Activated CD4-positive, alpha-beta memory T cell treated with anti-CD3 and anti-CD28 coated beads, Interleukin-2, amount 10 ng/mL, durations not matched to agents 7 days and 5 days (primary cell): Measurements from ENCODE around the gene CCR5. TPM values are rescaled to one million over a fixed set of nuclear protein-coding genes. Genes with fewer than 3 reads are reported as not detected.
"Not testable (repeated sequence)": the region's sequence is repeated elsewhere in the genome, so short reads cannot be mapped to it uniquely, and the experiment has no call there.

ENCODE experiments used
- CTCF ChIA-PET: fragments of 350-600 bp; sonication (Branson Sonifier 250); formaldehyde crosslinking; loops from one replicate; lab custom pipeline; 2021; ENCODE audit warnings: antibody characterized with exemption, inconsistent platforms; lab: Charles Lee
- POLR2A ChIA-PET: fragments of 350-600 bp; sonication (Branson Sonifier 250); formaldehyde crosslinking; loops from one replicate; lab custom pipeline; 2021; ENCODE audit warnings: antibody characterized with exemption; lab: Charles Lee
- DNase-seq: peaks from one replicate; pipeline ENCODE4 v3.0.0-alpha.2; 2020
- H3K27ac Mint-ChIP-seq: one replicate; pipeline ENCODE4 v1.8.0; 2021; ENCODE audit warnings: mild to moderate bottlenecking, mixed read lengths
- H3K27me3 Mint-ChIP-seq: one replicate; pipeline ENCODE4 v1.8.0; 2021; ENCODE audit warnings: mixed read lengths
- H3K36me3 Mint-ChIP-seq: one replicate; pipeline ENCODE4 v1.8.0; 2021; ENCODE audit warnings: low read depth, mixed read lengths
- H3K4me1 Mint-ChIP-seq: one replicate; pipeline ENCODE4 v1.8.0; 2021; ENCODE audit warnings: mixed read lengths
- H3K4me3 Mint-ChIP-seq: one replicate; pipeline ENCODE4 v1.8.0; 2021; ENCODE audit warnings: mild to moderate bottlenecking, mixed read lengths
- H3K9me3 Mint-ChIP-seq: one replicate; pipeline ENCODE4 v1.8.0; 2021; ENCODE audit warnings: mixed read lengths
- total RNA-seq, 2 experiments: library from RNA; stranded (reverse); gene quantifications; one replicate each; pipeline ENCODE4 v1.2.3, GENCODE V29; 2021

Gene CCR5
- total RNA-seq, 2 experiments from 2014 or later = 80.2 to 85.3 TPM

DNA sequence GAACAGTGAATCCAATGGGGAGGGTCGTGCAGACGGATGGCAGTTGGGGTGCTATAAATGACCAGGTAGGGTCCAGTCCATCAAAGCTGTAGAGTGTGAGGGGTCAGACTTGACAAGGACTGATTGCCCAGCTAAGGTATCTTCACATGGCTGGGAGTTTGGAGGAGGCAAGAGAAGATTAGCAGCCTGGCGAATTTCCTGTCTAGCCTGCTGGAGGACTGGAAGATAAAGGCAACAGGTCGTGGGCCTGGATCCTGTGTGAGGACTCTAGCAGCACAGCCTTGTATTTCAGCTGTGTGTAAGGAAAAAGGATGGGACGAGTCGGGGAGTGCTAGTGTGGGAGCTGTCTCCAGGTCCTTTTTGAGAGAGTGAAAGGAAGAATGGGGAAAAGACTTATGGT, 18.6 kb downstream of the CCR5 start:
- DNase-seq = no peak
- H3K4me3 Mint-ChIP-seq = no peak overlapping the region
- peaks cover 4% of the 10 kb centered on the region for H3K36me3 Mint-ChIP-seq
- POLR2A ChIA-PET = no interaction called here
- peaks cover 22% of the 10 kb centered on the region for H3K4me1 Mint-ChIP-seq
- no peaks in the 10 kb centered on the region for H3K9me3 Mint-ChIP-seq
- H3K27ac Mint-ChIP-seq = no peak overlapping the region
- H3K27me3 Mint-ChIP-seq = peaks cover 13% of the 10 kb centered on the region
- CTCF ChIA-PET = no interaction called here

DNA sequence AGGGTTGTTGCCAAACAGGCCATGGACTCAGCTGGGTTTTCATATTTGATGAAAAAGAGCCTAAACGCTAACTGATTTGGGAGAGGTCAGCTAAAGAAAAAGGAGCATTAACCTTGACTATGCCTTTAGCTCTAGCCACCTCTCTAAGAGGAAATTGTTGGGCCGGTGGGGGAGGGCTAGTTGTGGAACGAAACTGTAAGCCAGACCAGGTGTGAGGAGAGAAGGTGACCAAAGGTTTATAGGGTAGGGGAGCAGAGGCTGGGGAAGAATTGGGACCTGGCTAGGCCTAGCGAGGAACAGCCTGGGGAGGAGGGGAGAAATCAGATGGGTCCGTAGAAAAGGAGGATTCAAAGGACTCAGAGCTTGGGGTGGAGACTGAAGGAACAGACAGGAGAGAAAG, 20.8 kb downstream of the CCR5 start:
- H3K9me3 Mint-ChIP-seq, H3K4me3 Mint-ChIP-seq, POLR2A ChIA-PET, H3K36me3 Mint-ChIP-seq, DNase-seq, CTCF ChIA-PET, H3K27ac Mint-ChIP-seq: not testable (repeated sequence)
- peaks cover 12% of the 10 kb centered on the region for H3K27me3 Mint-ChIP-seq
- peaks cover 16% of the 10 kb centered on the region for H3K4me1 Mint-ChIP-seq

DNA sequence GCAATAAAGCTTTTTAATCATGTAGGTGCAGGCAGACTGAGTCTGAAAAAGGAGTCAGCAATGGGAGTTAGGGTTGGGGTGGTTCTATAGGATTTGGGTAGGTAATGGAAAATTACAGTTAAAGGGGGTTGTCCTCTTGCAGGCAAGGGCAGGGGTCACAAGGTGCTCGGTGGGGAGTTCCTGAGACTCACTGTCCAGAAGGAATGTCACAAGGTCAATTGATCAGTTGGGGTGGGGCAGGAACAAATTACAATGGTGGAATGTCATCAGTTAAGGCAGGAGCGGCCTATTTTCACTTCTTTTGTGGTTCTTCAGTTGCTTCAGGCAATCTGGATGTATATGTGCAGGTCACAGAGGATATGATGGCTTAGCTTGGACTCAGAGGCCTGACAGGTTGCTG, 22.3 kb downstream of the CCR5 start:
- Mint-ChIP-seq H3K36me3 (no peaks in the 10 kb centered on the region), H3K4me3 (no peak overlapping the region), H3K27me3 (peaks cover 12% of the 10 kb centered on the region), H3K4me1 (peaks cover 23% of the 10 kb centered on the region), H3K27ac (no peak overlapping the region), H3K9me3 (no peaks in the 10 kb centered on the region)
- DNase-seq = no peak
- ChIA-PET CTCF (no interaction called here), POLR2A (no interaction called here)

DNA sequence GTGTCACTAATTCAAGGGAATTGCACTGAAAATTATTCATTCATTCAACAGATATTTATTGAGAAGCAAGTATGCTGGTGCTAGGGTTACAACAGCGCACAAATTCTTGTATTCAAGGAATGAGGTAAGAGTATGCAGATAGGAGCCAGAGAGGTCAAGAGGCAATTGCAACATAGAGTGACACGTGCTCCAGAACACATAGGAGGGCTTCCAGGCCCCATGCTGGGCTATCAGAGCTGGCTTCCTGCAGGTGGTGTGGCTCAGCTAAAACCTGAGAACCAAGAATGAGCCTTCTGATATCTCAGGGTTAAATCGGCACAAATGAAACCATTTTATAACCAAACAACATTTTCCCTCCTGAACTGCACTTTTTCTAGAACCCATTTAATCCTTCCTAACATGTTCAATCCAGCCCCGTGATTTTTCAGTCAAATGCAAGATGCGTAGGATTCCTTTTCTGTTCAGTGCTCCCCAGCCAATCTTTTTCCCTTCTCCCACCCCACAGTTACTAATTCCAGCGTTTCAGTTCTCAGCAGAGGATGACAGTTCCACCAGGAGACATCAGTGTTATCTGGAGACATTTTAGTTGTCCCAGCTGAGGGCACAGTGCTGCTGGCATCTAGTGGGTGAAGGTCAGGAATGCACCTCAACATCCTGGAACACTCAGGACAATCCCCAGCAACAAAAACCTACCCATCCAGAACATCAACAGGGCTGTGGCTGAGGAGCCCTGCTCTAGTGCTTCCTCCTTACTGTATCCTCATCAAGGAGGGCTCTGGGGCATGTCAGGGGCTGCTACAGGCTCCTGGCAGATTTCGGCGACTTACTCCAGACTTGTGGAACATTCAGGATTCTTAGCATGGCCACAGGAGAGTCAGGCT, 23.0 kb downstream of the CCR5 start:
- ChIA-PET CTCF (no interaction called here), POLR2A (no interaction called here)
- DNase-seq = no peak
- Mint-ChIP-seq H3K27me3 (peaks cover 12% of the 10 kb centered on the region), H3K36me3 (no peaks in the 10 kb centered on the region), H3K4me1 (peaks cover 23% of the 10 kb centered on the region), H3K9me3 (no peaks in the 10 kb centered on the region), H3K4me3 (no peak overlapping the region), H3K27ac (no peak overlapping the region)

DNA sequence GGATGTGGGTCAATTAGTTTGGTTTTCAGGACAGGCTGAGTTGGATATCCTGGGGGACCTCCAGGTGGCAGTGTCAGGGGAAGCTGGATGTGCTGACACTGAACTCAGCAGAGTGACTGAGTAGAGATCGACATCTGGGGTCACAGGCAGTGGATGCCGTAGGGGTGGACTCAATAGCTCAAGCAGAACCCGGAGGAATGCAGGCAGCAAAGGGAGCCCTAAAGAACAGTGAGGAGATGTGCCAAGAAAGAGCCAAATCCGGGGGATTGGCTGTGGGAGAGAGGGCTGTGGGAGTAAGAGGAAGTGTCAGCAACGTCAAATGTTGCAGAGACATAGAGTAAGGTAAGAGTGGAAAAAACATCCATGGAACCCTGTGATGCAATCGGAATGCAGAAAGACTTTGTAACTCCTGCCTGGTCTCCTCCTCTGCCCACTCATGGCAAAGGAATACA, 24.5 kb downstream of the CCR5 start:
- no peak for DNase-seq
- Mint-ChIP-seq H3K4me3 (no peak overlapping the region), H3K4me1 (peaks cover 23% of the 10 kb centered on the region), H3K9me3 (no peaks in the 10 kb centered on the region), H3K36me3 (no peaks in the 10 kb centered on the region), H3K27ac (no peak overlapping the region), H3K27me3 (peaks cover 12% of the 10 kb centered on the region)
- ChIA-PET CTCF (no interaction called here), POLR2A (no interaction called here)

DNA sequence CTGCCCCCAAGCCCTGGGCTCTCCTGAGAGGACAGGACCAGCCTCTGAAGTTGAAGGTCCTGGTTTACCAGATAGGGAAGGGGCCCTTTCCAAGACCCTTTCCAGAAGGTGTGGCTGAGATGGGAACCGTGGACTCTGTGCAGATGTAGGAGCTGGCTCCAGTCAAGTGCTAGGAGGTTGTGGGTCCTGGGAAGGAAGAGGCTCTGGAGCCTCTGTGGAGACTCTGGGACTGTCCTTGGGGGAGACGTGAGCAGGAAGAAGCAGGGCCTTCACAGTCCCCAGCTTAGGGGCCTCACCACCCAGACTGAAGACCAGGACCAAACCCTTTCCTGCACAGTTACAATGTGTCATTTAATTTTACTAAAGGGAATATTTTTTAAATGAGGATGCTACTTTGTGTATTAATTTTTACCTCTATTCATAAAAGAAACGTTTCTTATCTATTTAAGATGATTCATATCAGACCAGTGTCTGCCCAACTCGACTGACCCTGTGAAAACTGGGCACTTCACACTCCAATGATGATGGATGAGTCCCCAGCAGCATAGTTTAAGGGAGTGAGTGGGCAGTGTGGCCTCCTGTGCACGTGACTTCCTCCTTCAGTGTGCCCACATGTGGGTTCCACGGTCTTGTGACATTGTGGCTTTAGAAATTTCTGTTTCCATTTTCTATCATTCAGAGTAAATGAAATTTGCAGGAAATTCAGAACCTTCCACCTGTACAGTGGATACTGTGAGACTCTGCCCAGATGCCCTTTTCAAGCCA, 25.2 kb downstream of the CCR5 start:
- H3K27me3 Mint-ChIP-seq = peaks cover 12% of the 10 kb centered on the region
- ChIA-PET CTCF (no interaction called here), POLR2A (no interaction called here)
- no peak for DNase-seq
- H3K9me3 Mint-ChIP-seq = no peaks in the 10 kb centered on the region
- H3K4me1 Mint-ChIP-seq = peaks cover 23% of the 10 kb centered on the region
- H3K27ac Mint-ChIP-seq = no peak overlapping the region
- no peak overlapping the region for H3K4me3 Mint-ChIP-seq
- no peaks in the 10 kb centered on the region for H3K36me3 Mint-ChIP-seq

DNA sequence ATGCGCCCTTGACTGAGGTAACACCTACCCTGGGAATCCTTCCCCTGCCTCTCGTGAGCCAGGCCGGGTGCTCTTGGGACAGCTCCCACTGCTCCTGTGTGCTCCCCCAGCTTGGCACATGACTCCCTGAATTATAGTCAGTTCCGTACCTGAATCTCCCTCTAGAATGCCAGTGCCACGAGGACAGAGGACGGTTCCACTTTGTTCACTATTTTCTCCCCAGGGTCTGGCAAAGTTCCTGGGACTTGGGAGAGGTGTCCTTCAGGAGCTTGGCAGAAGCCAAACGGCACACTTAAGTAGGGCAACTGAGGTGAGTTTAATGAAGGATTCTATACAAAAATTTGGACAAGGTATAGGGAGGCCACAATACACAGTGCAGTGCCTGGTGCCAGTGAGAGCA, 26.4 kb downstream of the CCR5 start:
- Mint-ChIP-seq H3K27ac (no peak overlapping the region), H3K4me3 (no peak overlapping the region), H3K4me1 (peaks cover 23% of the 10 kb centered on the region), H3K27me3 (peaks cover 12% of the 10 kb centered on the region), H3K9me3 (no peaks in the 10 kb centered on the region), H3K36me3 (no peaks in the 10 kb centered on the region)
- no peak for DNase-seq
- CTCF ChIA-PET = no interaction called here
- POLR2A ChIA-PET = interaction anchor here (1.1 kb wide), 1 partner anchor 27 kb away, joined by 3 read pairs; no protein-coding TSS in a partner anchor

DNA sequence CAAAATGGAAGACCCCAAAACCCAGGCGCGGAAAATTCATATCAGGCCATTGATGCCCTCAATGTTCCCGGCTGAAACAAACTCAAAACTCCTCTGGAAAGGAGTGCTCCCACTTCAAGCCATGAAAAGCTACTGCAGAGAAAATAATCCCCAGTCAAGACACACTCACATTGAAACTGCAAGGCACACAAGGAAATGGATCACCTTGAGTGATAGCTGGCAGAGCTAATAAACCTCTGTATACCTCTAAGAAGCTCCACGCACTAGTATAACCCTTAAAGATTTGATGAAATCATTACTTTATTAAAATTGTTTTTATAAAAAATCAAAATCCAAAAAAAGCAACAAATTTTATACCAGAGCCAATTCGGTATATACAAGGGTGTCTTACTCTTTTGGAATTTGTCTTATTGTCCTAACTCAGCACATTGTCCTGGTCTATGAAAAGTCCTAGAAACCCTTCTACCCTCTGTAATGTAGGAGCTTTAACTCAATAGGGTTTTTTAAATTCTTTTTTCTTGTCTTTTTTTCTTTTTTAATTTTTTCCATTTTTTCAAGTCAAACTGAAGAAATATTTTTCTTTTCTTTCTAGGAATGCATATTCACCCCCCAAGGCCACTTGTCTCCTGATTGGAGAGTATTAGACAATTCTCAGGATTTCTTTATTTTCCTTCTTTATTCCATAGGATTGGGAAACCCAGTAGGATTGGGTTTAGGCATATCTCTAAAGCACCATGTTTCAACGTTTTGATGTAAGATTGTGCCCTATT, 27.6 kb downstream of the CCR5 start:
- no peak overlapping the region for H3K27ac Mint-ChIP-seq
- POLR2A ChIA-PET = interaction anchor here (1.1 kb wide), 1 partner anchor 29 kb away, joined by 3 read pairs; no protein-coding TSS in a partner anchor
- H3K4me1 Mint-ChIP-seq = peaks cover 23% of the 10 kb centered on the region
- CTCF ChIA-PET = interaction anchor here (1.0 kb wide), 1 partner anchor 319 kb away, joined by 4 read pairs; no protein-coding TSS in a partner anchor
- peaks cover 16% of the 10 kb centered on the region for H3K27me3 Mint-ChIP-seq
- H3K4me3 Mint-ChIP-seq = no peak overlapping the region
- no peak for DNase-seq
- peaks cover 4% of the 10 kb centered on the region for H3K9me3 Mint-ChIP-seq
- peaks cover 2% of the 10 kb centered on the region for H3K36me3 Mint-ChIP-seq

DNA sequence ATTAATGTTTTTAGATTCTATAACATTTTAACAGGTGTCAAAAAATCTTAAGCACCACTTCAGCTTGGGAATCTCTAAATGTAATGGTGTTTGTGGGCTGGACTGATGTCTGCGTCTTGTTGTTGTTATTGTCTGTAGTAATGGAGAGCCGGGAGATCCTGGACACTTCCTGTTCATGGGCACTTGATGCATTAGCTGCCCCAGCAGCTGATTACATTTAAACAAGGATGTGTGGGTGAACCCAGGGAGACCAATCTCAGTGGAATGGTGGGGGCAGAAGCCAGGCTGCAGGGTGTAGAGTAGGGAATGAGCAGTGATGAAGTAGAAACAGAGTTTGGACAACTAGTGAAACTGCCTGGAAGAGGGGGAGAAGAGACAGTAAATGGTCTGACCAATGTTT, 28.4 kb downstream of the CCR5 start:
- Mint-ChIP-seq H3K9me3 (peaks cover 4% of the 10 kb centered on the region), H3K27ac (no peak overlapping the region), H3K27me3 (peaks cover 19% of the 10 kb centered on the region), H3K36me3 (peaks cover 2% of the 10 kb centered on the region), H3K4me1 (peaks cover 19% of the 10 kb centered on the region), H3K4me3 (no peak overlapping the region)
- POLR2A ChIA-PET = no interaction called here
- DNase-seq = no peak
- CTCF ChIA-PET = interaction anchor here (1.0 to 1.8 kb wide), 4 partner anchors 16 to 320 kb away, joined by 3 to 6 read pairs (median 4); no protein-coding TSS in a partner anchor

DNA sequence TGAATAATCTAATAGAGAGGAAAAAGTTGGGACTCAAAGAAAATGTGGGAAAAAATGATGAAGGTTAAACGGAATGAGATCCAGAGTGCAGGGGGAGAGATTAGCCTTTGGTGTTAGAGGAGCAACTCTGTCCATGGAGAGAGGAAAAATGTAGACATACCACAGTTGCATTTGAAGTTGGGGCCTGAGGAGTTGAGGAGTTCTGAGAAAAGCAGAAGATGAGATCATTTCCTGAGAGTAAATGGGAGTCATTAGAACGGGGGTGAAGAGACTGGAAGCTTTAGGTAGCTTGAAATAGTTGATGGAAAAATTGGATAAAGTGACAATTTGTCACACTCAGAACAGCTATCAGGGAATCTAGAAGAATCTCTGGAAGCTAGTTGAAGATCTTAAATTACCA, 28.8 kb downstream of the CCR5 start:
- DNase-seq = no peak
- peaks cover 4% of the 10 kb centered on the region for H3K9me3 Mint-ChIP-seq
- peaks cover 19% of the 10 kb centered on the region for H3K4me1 Mint-ChIP-seq
- CTCF ChIA-PET = interaction anchor here (1.1 to 1.8 kb wide), 3 partner anchors 16 to 30 kb away, joined by 3 to 6 read pairs (median 4); no protein-coding TSS in a partner anchor
- POLR2A ChIA-PET = no interaction called here
- H3K27me3 Mint-ChIP-seq = peaks cover 19% of the 10 kb centered on the region
- H3K36me3 Mint-ChIP-seq = peaks cover 2% of the 10 kb centered on the region
- H3K27ac Mint-ChIP-seq = no peak overlapping the region
- H3K4me3 Mint-ChIP-seq = no peak overlapping the region

DNA sequence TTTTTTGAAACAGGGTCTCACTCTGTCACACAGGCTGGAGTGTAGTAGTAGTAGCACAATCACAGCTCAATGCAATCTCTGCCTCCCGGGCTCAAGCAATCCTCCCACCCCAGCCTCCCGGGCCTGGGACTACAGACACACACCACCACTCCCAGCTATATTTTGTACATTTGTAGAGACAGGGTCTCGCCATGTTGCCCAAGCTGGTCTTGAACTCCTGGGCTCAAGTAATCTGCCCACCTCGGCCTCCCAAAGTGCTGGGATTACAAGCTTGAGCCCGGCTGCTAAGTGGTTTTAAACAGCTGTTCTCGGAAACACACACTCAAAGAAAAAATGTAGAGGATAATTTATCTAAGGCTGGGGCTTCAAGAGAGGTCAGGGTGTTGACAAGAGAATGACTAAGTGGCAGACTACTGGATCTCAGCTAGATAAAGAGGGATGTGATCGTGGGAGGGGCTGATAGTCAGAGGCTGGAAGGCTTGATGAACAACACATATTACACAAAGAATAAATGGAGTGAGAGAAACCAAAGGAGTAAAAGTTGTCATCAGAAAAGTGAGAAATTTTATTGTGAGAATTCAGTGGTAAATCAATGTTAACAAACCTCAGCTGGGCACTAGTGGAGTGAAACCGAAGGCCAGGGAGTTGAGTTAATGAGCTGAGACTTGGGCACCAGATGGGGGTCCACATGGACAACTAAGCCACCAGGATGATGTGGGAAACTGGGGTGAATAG, 29.4 kb downstream of the CCR5 start:
- peaks cover 4% of the 10 kb centered on the region for H3K9me3 Mint-ChIP-seq
- H3K27ac Mint-ChIP-seq = no peak overlapping the region
- H3K36me3 Mint-ChIP-seq = peaks cover 2% of the 10 kb centered on the region
- peaks cover 17% of the 10 kb centered on the region for H3K4me1 Mint-ChIP-seq
- CTCF ChIA-PET = interaction anchor here (1.1 to 1.8 kb wide), 3 partner anchors 17 to 31 kb away, joined by 3 to 6 read pairs (median 4); no protein-coding TSS in a partner anchor
- peaks cover 19% of the 10 kb centered on the region for H3K27me3 Mint-ChIP-seq
- no peak for DNase-seq
- POLR2A ChIA-PET = no interaction called here
- no peak overlapping the region for H3K4me3 Mint-ChIP-seq

DNA sequence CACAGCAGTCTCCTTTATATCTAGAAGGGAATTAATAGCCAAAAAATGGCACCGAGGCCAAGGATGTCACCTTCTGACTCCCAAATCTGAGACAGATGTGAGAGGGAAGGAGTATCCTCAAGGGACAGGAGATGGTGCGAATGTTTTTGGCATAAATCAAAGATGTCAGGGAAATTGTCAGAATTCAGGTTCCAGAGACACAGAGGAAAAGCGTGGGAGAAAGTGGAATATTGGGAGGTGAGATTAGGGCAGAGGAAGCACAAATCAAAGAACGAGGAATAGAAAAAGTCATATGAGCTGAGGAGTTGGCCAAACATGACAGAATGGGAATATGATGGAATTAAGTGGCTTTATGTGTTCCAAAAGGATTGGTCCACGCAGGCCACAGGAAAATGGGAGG, 30.1 kb downstream of the CCR5 start:
- H3K27ac Mint-ChIP-seq = no peak overlapping the region
- no peak overlapping the region for H3K4me3 Mint-ChIP-seq
- peaks cover 2% of the 10 kb centered on the region for H3K36me3 Mint-ChIP-seq
- H3K27me3 Mint-ChIP-seq = peaks cover 19% of the 10 kb centered on the region
- peaks cover 12% of the 10 kb centered on the region for H3K4me1 Mint-ChIP-seq
- ChIA-PET CTCF (interaction anchor here (1.8 kb wide), 1 partner anchor 29 kb away, joined by 6 read pairs; no protein-coding TSS in a partner anchor), POLR2A (no interaction called here)
- DNase-seq = no peak
- H3K9me3 Mint-ChIP-seq = peaks cover 4% of the 10 kb centered on the region
